Measurements from ENCODE around the gene GALNS. TPM values are rescaled to one million over a fixed set of nuclear protein-coding genes. Genes with fewer than 3 reads are reported as not detected.

The GALNS gene
- total and polyA plus RNA-seq, 2 of the 8 experiments (the other 6 are each of a cell fraction or from before 2014, with no cell fraction given) = 8.9 to 17.8 TPM

DNA sequence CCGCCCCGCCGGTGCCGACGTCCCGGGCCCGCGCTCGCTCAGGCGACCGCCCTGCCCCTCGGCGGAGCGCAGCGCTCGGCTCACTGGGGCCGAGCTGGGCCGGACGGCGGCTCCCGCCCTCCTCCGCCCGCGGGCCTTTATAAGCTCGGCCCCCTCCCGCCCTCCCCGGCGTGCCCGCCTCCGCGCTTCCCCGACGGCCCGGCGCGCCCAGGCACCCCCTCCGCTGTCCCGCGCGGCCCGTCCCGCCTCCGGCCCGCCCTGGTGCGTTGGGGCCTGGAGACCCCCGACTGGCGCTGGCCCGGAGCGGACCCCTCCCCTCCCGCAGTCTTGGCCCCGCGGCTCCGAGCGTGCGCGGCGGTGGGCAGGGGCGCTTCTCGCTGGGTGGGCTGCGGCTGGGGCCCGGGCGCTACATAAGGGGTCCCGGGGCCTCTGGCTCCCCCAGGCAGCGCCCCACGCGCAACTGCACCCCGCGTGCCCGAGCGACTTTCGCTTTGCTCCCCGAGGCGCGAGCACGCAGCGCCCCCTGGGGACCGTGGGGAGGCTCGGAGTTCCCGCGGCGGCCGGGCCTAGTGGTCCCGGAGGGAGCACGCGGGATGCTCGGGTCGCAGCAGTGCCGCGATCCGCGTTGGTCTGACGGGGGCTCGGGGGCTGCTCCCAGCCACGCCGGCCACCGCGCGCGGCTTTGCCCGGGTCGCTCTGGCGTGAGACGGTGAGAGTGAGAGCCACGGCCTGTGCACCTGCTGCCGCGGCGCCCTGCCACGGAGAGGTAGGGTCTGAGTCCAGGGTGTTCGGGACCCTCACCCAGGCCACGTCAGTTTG is 71.4 kb downstream of the GALNS start, which contains the start of gene PIEZO1:
TSS of gene PIEZO1 (minus strand) at position 115 of the 819 bp plus-strand sequence. CDS start 256 bp downstream, outside the sequence.
- Histone ChIP-seq H3K4me1 (replicated peaks in 1 of 4; ENCODE audit: control insufficient read depth in 3 of 4, insufficient read depth in 4 of 4, low read length in 3 of 4) (peaks cover 0 to 8% (median 4%) of the 10 kb centered on the region in 4 experiments; a peak in 5 of 7 replicates), H3K18ac (ENCODE audit: extremely low read depth, low read length) (no peak within 1 kb of the TSS; the same call in none of the 2 replicates), H2BK15ac (ENCODE audit: low read length) (peak within 1 kb of the TSS; percentile 92; the same call in 1 of the 2 replicates), H3K23ac (ENCODE audit: insufficient read length) (no peak within 1 kb of the TSS), H3K9me3 (ENCODE audit: insufficient read depth in 2 of 2, low read depth in 1 of 2, low read length in 1 of 2) (no peaks in the 10 kb centered on the region), H4K20me1 (replicated peaks in 1 of 2; ENCODE audit: control insufficient read depth in 1 of 2, insufficient read depth in 2 of 2, low read length in 2 of 2) (peaks cover 0 to 9% of the 10 kb centered on the region in 2 experiments), H3K36me3 (ENCODE audit: control insufficient read depth in 2 of 4, insufficient read depth in 4 of 4, low read length in 3 of 4) (no peaks in the 10 kb centered on the region), H3K14ac (ENCODE audit: insufficient read length) (no peak within 1 kb of the TSS), H2BK120ac (replicated peaks; ENCODE audit: low read depth, low read length) (no peak within 1 kb of the TSS), H2BK12ac (ENCODE audit: low read depth, low read length) (0 out of 2 replicates have a peak within 1 kb of the TSS, but pooled peaks have one; percentile 2), H3K9ac (replicated peaks in 1 of 4; ENCODE audit: extremely low read depth in 1 of 4, low read depth in 3 of 4, low read length in 3 of 4) (peak within 1 kb of the TSS in 3 of 4 experiments; percentile 25 to 67 (median 47); a peak in 4 of 7 replicates), H2BK5ac (ENCODE audit: low read depth, low read length) (no peak within 1 kb of the TSS), H3K27ac (ENCODE audit: low read depth, low read length) (no peak within 1 kb of the TSS), H4K5ac (ENCODE audit: insufficient read length, low read depth, low read length) (no peak within 1 kb of the TSS), H4K91ac (replicated peaks; ENCODE audit: insufficient read length, low read length) (peak within 1 kb of the TSS; percentile 79), H3K56ac (replicated peaks; ENCODE audit: insufficient read length, low read depth, low read length) (no peak within 1 kb of the TSS), H3K4me2 (ENCODE audit: insufficient read depth in 1 of 2, low read depth in 2 of 2, low read length in 2 of 2) (peak within 1 kb of the TSS; percentile 16 to 71), H2AFZ (ENCODE audit: low read length) (peak within 1 kb of the TSS; percentile 77; the same call in 1 of the 2 replicates), H2BK20ac (ENCODE audit: low read length) (no peak within 1 kb of the TSS; the same call in 1 of the 2 replicates), H3K79me1 (ENCODE audit: low read depth, low read length) (no peaks in the 10 kb centered on the region), H4K8ac (ENCODE audit: extremely low read depth, insufficient read depth, low read length) (peak within 1 kb of the TSS; percentile 76), H3K27me3 (replicated peaks in 1 of 4; ENCODE audit: control insufficient read depth in 3 of 4, extremely low read depth in 1 of 4, insufficient read depth in 3 of 4, low read length in 3 of 4) (peaks cover 0 to 6% (median 3%) of the 10 kb centered on the region in 4 experiments; a peak in 3 of 7 replicates), H3K4me3 (ENCODE audit: extremely low read depth in 1 of 4, insufficient read depth in 2 of 4, low read depth in 3 of 4, low read length in 4 of 4) (peak within 1 kb of the TSS; percentile 28 to 71 (median 50)), H3K23me2 (ENCODE audit: low read depth, low read length) (peaks cover 6% of the 10 kb centered on the region; the same call in 1 of the 2 replicates), H2AK5ac (ENCODE audit: low read depth, low read length) (no peak within 1 kb of the TSS; the same call in 1 of the 2 replicates), H3K79me2 (ENCODE audit: control insufficient read depth in 1 of 2, insufficient read depth in 2 of 2, low read length in 2 of 2) (peaks cover 0 to 23% of the 10 kb centered on the region in 2 experiments; a peak in 1 of 4 replicates), H3K4ac (replicated peaks; ENCODE audit: insufficient read length, low read depth, low read length) (peak within 1 kb of the TSS; percentile 8)
- ChIA-PET CTCF (ENCODE audit: partially characterized antibody) (interaction anchor here (0.6 to 7.1 kb wide), 5 partner anchors 14 to 50 kb away, joined by 3 to 45 read pairs (median 4); no protein-coding TSS in a partner anchor), POLR2A (ENCODE audit: partially characterized antibody) (interaction anchor here (0.7 to 3.3 kb wide), 2 partner anchors 14 to 40 kb away, joined by 3 to 16 read pairs; no protein-coding TSS in a partner anchor)
- no peak for DNase-seq (ENCODE audit: low read depth in 1 of 2, low spot score in 2 of 2)
- no peak for FAIRE-seq
- 23% methylated on average over 41 of the region's 110 CpGs; no CpG with 5 or more reads in 1 of the 2 experiments for WGBS, 2 experiments (ENCODE audit: extremely low coverage in 1 of 2, insufficient coverage in 1 of 2, insufficient read length in 1 of 2, insufficient replicate concordance in 2 of 2, low coverage in 1 of 2, low lambda C conversion rate in 2 of 2, missing lambda C conversion rate in 1 of 2)
- TF ChIP-seq RBBP5 (IDR thresholded peaks at IDR 0.05; ENCODE audit: borderline replicate concordance, low read depth, low read length) (peak; percentile 38; the same call in 1 of the 2 replicates), RAD21 (IDR thresholded peaks at IDR 0.05 in 1 of 2, conservative IDR thresholded peaks at IDR 0.05 in 1 of 2; ENCODE audit: low read depth in 2 of 2, low read length in 2 of 2) (peak; percentile 21 to 54; a peak in 3 of 4 replicates), KDM4A (IDR thresholded peaks at IDR 0.05; ENCODE audit: low read depth, low read length, severe bottlenecking) (peak; percentile 66), TAF1 (IDR thresholded peaks at IDR 0.05; ENCODE audit: low read depth, low read length) (no peak)
- TF ChIP-seq, protein P1, sequence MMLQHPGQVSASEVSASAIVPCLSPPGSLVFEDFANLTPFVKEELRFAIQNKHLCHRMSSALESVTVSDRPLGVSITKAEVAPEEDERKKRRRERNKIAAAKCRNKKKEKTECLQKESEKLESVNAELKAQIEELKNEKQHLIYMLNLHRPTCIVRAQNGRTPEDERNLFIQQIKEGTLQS (IDR thresholded peaks at IDR 0.05; ENCODE audit: insufficient read depth, low read depth, low read length) = no peak
- TF ChIP-seq, protein P2, sequence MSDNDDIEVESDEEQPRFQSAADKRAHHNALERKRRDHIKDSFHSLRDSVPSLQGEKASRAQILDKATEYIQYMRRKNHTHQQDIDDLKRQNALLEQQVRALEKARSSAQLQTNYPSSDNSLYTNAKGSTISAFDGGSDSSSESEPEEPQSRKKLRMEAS (IDR thresholded peaks at IDR 0.05) = peak; percentile 64
